Smooth muscle cell (in vitro differentiated cells): ENCODE results near the gene CTNNA1. TPM values are rescaled to one million over a fixed set of nuclear protein-coding genes. Genes with fewer than 3 reads are reported as not detected.
A peak's percentile ranks its signal among the peaks of the same experiment; 100 is the strongest.

Source experiments
- DNase-seq: peaks from one replicate; lab custom pipeline; 2025; ENCODE audit not compliant: unreplicated experiment; lab: John Stamatoyannopoulos, UW
- H2AFZ ChIP-seq: fragments of 200-600 bp; sonication (generic); 2 replicates; pipeline ENCODE4 v1.6.0; 2016; ENCODE audit warnings: antibody characterized with exemption, low read depth, mild to moderate bottlenecking
- H3F3A ChIP-seq: fragments of 200-600 bp; sonication (generic); 2 replicates; pipeline ENCODE4 v1.6.0; 2017; ENCODE audit warnings: antibody characterized with exemption, low read depth
- H3K27ac ChIP-seq: fragments of 200-600 bp; sonication (generic); 2 replicates; pipeline ENCODE4 v1.5.1; 2016; ENCODE audit warnings: low read depth, mild to moderate bottlenecking
- H3K27me3 ChIP-seq: fragments of 200-600 bp; sonication (generic); 2 replicates; pipeline ENCODE4 v1.6.1; 2016; ENCODE audit warnings: low read depth, mild to moderate bottlenecking
- H3K36me3 ChIP-seq: fragments of 200-600 bp; sonication (generic); 2 replicates; pipeline ENCODE4 v1.5.1; 2016; ENCODE audit warnings: low read depth
- H3K4me1 ChIP-seq: fragments of 200-600 bp; sonication (generic); 2 replicates; pipeline ENCODE4 v1.5.1; 2016; ENCODE audit warnings: low read depth
- H3K4me2 ChIP-seq: fragments of 200-600 bp; sonication (generic); 2 replicates; pipeline ENCODE4 v1.6.0; 2016; ENCODE audit warnings: mild to moderate bottlenecking
- H3K4me3 ChIP-seq: fragments of 200-600 bp; sonication (generic); 2 replicates; pipeline ENCODE4 v1.5.1; 2016; ENCODE audit warnings: mild to moderate bottlenecking
- H3K79me2 ChIP-seq: fragments of 200-600 bp; sonication (generic); 2 replicates; pipeline ENCODE4 v1.6.0; 2016; ENCODE audit warnings: low read depth, mild to moderate bottlenecking
- H3K9ac ChIP-seq: fragments of 200-600 bp; sonication (generic); 2 replicates; pipeline ENCODE4 v1.6.0; 2016; ENCODE audit warnings: low read depth
- H3K9me3 ChIP-seq: fragments of 200-600 bp; sonication (generic); replicated peaks from 2 replicates; pipeline ENCODE4 v1.5.1; 2016; ENCODE audit warnings: low read depth
- H4K20me1 ChIP-seq: fragments of 200-600 bp; sonication (generic); 2 replicates; pipeline ENCODE4 v1.6.0; 2016; ENCODE audit warnings: low read depth
- WGBS: methylation state at CpG from one replicate; pipeline ENCODE4 v1.1.7; 2016; ENCODE audit warnings: low lambda C conversion rate; 5-methylcytosine and 5-hydroxymethylcytosine counted together
- polyA plus RNA-seq: library from polyadenylated mRNA; unstranded; fragments of >200 nt; fragmentation: Nextera tagmentation; extraction: Ambion mirVana; gene quantifications from 2 replicates; pipeline ENCODE4 v1.2.1, GENCODE V29; 2016
- total RNA-seq: library from RNA; depleted of rRNA; stranded (reverse); fragments of >200 nt; gene quantifications from 2 replicates; pipeline ENCODE4 v1.2.3, GENCODE V29; 2014
- TF ChIP-seq, protein P1 (sequence below): fragments of 200-600 bp; sonication (generic); IDR thresholded peaks from 2 replicates; pipeline ENCODE4 v1.5.1; 2017; ENCODE audit warnings: borderline replicate concordance, mild to moderate bottlenecking, antibody characterized with exemption; ENCODE audit not compliant: insufficient read depth, poor library complexity, severe bottlenecking

Gene CTNNA1
- total and polyA plus RNA-seq, 2 experiments from 2014 or later = 149 to 251 TPM

- H3K9me3 ChIP-seq = no peaks in the 10 kb centered on the region
- no peaks in the 10 kb centered on the region for H3K27me3 ChIP-seq
- no peaks in the 10 kb centered on the region for H3K36me3 ChIP-seq
- TF ChIP-seq, protein P1, sequence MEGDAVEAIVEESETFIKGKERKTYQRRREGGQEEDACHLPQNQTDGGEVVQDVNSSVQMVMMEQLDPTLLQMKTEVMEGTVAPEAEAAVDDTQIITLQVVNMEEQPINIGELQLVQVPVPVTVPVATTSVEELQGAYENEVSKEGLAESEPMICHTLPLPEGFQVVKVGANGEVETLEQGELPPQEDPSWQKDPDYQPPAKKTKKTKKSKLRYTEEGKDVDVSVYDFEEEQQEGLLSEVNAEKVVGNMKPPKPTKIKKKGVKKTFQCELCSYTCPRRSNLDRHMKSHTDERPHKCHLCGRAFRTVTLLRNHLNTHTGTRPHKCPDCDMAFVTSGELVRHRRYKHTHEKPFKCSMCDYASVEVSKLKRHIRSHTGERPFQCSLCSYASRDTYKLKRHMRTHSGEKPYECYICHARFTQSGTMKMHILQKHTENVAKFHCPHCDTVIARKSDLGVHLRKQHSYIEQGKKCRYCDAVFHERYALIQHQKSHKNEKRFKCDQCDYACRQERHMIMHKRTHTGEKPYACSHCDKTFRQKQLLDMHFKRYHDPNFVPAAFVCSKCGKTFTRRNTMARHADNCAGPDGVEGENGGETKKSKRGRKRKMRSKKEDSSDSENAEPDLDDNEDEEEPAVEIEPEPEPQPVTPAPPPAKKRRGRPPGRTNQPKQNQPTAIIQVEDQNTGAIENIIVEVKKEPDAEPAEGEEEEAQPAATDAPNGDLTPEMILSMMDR = no peak
- no peak overlapping the region for H3K4me2 ChIP-seq
- H3F3A ChIP-seq = peaks cover 5% of the 10 kb centered on the region
- no peak for DNase-seq
- no peak overlapping the region for H3K9ac ChIP-seq
- WGBS = 52% methylated on average over 7 of the region's 7 CpGs
- no peaks in the 10 kb centered on the region for H3K79me2 ChIP-seq
- H3K4me3 ChIP-seq = no peak overlapping the region
- no peaks in the 10 kb centered on the region for H4K20me1 ChIP-seq
- peak overlapping the region; percentile 45 for H3K27ac ChIP-seq
- H3K4me1 ChIP-seq = peaks cover 57% of the 10 kb centered on the region
- no peak overlapping the region for H2AFZ ChIP-seq
Observed at GRCh38 chr5:138964647-138965201, 211.5 kb downstream of the CTNNA1 start.

DNA sequence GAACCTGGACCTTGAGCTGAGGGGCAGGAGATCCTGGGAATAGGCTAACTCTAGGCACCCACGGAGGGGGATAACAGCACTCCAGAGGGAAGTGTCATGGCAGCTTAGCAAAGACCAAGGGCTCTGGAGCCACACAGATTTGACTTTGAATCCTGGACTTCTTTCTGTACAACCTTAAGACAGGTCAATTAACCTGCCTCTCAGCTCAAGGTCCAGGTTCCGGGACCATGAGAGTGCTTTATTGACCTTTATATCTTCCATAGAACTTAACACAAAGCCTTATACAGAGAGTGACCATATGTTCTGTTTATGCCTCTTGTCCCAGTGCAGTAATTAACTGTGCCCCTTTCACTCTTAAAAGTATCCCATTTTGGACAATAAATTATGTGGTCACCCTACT lies 212.4 kb downstream of the CTNNA1 start:
- no peak overlapping the region for H3K27ac ChIP-seq
- no peaks in the 10 kb centered on the region for H3K79me2 ChIP-seq
- no peak overlapping the region for H2AFZ ChIP-seq
- H4K20me1 ChIP-seq = no peaks in the 10 kb centered on the region
- no peak overlapping the region for H3K4me3 ChIP-seq
- no peaks in the 10 kb centered on the region for H3K27me3 ChIP-seq
- DNase-seq = no peak
- peaks cover 57% of the 10 kb centered on the region for H3K4me1 ChIP-seq
- no peaks in the 10 kb centered on the region for H3K9me3 ChIP-seq
- TF ChIP-seq, protein P1 = no peak
- H3K36me3 ChIP-seq = no peaks in the 10 kb centered on the region
- WGBS = 92% methylated on average over 2 of the region's 2 CpGs
- peaks cover 5% of the 10 kb centered on the region for H3F3A ChIP-seq
- H3K4me2 ChIP-seq = no peak overlapping the region
- no peak overlapping the region for H3K9ac ChIP-seq

DNA sequence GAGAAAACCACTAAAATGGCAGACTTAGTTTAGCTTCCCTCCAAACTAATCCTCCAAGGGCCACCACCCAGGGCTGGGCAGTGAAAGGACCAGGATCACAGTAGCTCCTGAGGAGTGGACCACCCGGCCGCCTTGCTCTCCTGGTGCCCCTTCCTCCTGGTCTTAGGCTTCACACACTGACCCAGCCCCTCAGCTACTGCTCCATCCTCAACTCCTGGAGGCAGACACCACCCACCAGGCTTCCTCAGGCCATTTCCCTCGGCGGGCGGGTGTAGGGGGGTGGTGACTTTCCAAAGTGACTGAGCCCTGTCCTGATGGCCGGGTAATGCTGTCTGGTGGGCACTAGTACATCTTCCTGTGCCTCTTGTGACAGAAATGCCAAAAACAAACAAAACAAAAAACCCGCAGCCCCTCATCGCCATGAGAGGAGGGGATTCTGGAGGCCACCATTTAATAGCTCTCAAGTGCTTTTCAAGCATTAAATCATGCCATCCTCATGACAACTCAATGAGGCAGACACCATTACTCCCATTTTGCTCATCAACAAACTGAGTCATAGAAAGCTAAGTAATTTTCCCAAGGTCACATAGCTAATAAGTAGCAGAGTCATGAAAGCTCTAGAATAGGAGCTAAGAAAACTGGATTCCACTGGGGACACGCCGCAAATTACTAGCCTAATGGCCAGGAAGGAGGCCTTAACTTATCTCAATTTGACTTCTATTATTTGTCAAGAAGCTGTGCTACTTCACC lies 213.2 kb downstream of the CTNNA1 start:
- Histone ChIP-seq H3K4me3 (no peak overlapping the region), H3K9ac (no peak overlapping the region), H3F3A (peaks cover 5% of the 10 kb centered on the region), H3K4me2 (no peak overlapping the region), H3K27me3 (no peaks in the 10 kb centered on the region), H4K20me1 (no peaks in the 10 kb centered on the region), H3K27ac (no peak overlapping the region), H2AFZ (no peak overlapping the region), H3K79me2 (no peaks in the 10 kb centered on the region), H3K9me3 (no peaks in the 10 kb centered on the region), H3K4me1 (peaks cover 54% of the 10 kb centered on the region), H3K36me3 (no peaks in the 10 kb centered on the region)
- WGBS = 93% methylated on average over 10 of the region's 10 CpGs
- DNase-seq = no peak
- TF ChIP-seq, protein P1 = no peak
